ENCODE results near the gene STPG2. TPM values are rescaled to one million over a fixed set of nuclear protein-coding genes. Genes with fewer than 3 reads are reported as not detected.

The STPG2 gene
- total and polyA plus RNA-seq, 3 donors from 2014 or later: 2.6 to 3.7 (median 2.7) TPM

- intact Hi-C loops (cut with DNase I; ENCODE audit: low total_unique reads): no loop called here
- no peak for DNase-seq
- WGBS, 2 donors: 98% methylated on average over 2 of the region's 2 CpGs
- Histone ChIP-seq H3K9me3 (no peaks in the 10 kb centered on the region), H3K27me3 (no peaks in the 10 kb centered on the region), H3K4me3 (no peak overlapping the region), H3K27ac (no peak overlapping the region), H3K36me3 (ENCODE audit: low read depth, missing control alignments) (no peaks in the 10 kb centered on the region), H3K4me1 (peaks cover 3% of the 10 kb centered on the region)
- TF ChIP-seq POLR2A (IDR thresholded peaks at IDR 0.05) (no peak), CTCF (IDR thresholded peaks at IDR 0.05) (no peak)
Measured at GRCh38 chr4:97759785-97760184, 383.5 kb downstream of the STPG2 start.

GRCh38 chr4:97752599-97752998 is 390.7 kb downstream of the STPG2 start:
- Histone ChIP-seq H3K4me3 (no peak overlapping the region), H3K27me3 (no peaks in the 10 kb centered on the region), H3K4me1 (no peaks in the 10 kb centered on the region), H3K9me3 (no peaks in the 10 kb centered on the region), H3K36me3 (ENCODE audit: low read depth, missing control alignments) (no peaks in the 10 kb centered on the region), H3K27ac (no peak overlapping the region)
- WGBS, 2 donors: 82 to 93% methylated on average over 1 of the region's 1 CpG
- no peak for DNase-seq
- TF ChIP-seq POLR2A (IDR thresholded peaks at IDR 0.05): no peak
- intact Hi-C loops (cut with DNase I; ENCODE audit: low total_unique reads): no loop called here

- TF ChIP-seq POLR2A (IDR thresholded peaks at IDR 0.05): no peak
- no peak for TF ChIP-seq CTCF (IDR thresholded peaks at IDR 0.05)
- H3K27ac ChIP-seq: no peak overlapping the region
- no peaks in the 10 kb centered on the region for H3K36me3 ChIP-seq (ENCODE audit: low read depth, missing control alignments)
- intact Hi-C loops (cut with DNase I; ENCODE audit: low total_unique reads): no loop called here
- H3K4me3 ChIP-seq: no peak overlapping the region
- H3K4me1 ChIP-seq: no peaks in the 10 kb centered on the region
- 72 to 81% methylated on average over 3 of the region's 3 CpGs for WGBS, 2 donors
- H3K9me3 ChIP-seq: no peaks in the 10 kb centered on the region
- no peaks in the 10 kb centered on the region for H3K27me3 ChIP-seq
- no peak for DNase-seq
Measured at GRCh38 chr4:97747945-97748344, 395.3 kb downstream of the STPG2 start.

GRCh38 chr4:97720869-97721432 is 422.3 kb downstream of the STPG2 start:
- Histone ChIP-seq H3K9me3 (no peaks in the 10 kb centered on the region), H3K4me3 (no peak overlapping the region), H3K27ac (no peak overlapping the region), H3K36me3 (ENCODE audit: low read depth, missing control alignments) (no peaks in the 10 kb centered on the region), H3K4me1 (no peaks in the 10 kb centered on the region), H3K27me3 (no peaks in the 10 kb centered on the region)
- WGBS, 2 donors: 16 to 27% methylated on average over 4 of the region's 4 CpGs
- TF ChIP-seq POLR2A (IDR thresholded peaks at IDR 0.05): no peak
- TF ChIP-seq CTCF (IDR thresholded peaks at IDR 0.05): peak in 1 of 3 experiments; percentile 17
- intact Hi-C loops (cut with DNase I; ENCODE audit: low total_unique reads): no loop called here
- DNase-seq: peak; percentile 17

- Histone ChIP-seq H3K9me3 (no peaks in the 10 kb centered on the region), H3K4me1 (no peaks in the 10 kb centered on the region), H3K4me3 (no peak overlapping the region), H3K27me3 (no peaks in the 10 kb centered on the region), H3K36me3 (ENCODE audit: low read depth, missing control alignments) (no peaks in the 10 kb centered on the region), H3K27ac (no peak overlapping the region)
- TF ChIP-seq POLR2A (IDR thresholded peaks at IDR 0.05) (no peak), CTCF (IDR thresholded peaks at IDR 0.05) (no peak)
- DNase-seq: no peak
- intact Hi-C loops (cut with DNase I; ENCODE audit: low total_unique reads): no loop called here
- 81% methylated on average over 3 of the region's 3 CpGs for WGBS, 2 donors
Measured at GRCh38 chr4:97691111-97691605, 452.1 kb downstream of the STPG2 start.
